Smooth muscle cell (in vitro differentiated cells): ENCODE results near the gene HTRA3. TPM values are rescaled to one million over a fixed set of nuclear protein-coding genes. Genes with fewer than 3 reads are reported as not detected.
A peak's percentile ranks its signal among the peaks of the same experiment; 100 is the strongest.

ENCODE experiments used
- DNase-seq: peaks from one replicate; lab custom pipeline; 2025; ENCODE audit not compliant: unreplicated experiment; lab: John Stamatoyannopoulos, UW
- H2AFZ ChIP-seq: fragments of 200-600 bp; sonication (generic); 2 replicates; pipeline ENCODE4 v1.6.0; 2016; ENCODE audit warnings: antibody characterized with exemption, low read depth, mild to moderate bottlenecking
- H3F3A ChIP-seq: fragments of 200-600 bp; sonication (generic); 2 replicates; pipeline ENCODE4 v1.6.0; 2017; ENCODE audit warnings: antibody characterized with exemption, low read depth
- H3K27ac ChIP-seq: fragments of 200-600 bp; sonication (generic); 2 replicates; pipeline ENCODE4 v1.5.1; 2016; ENCODE audit warnings: low read depth, mild to moderate bottlenecking
- H3K27me3 ChIP-seq: fragments of 200-600 bp; sonication (generic); 2 replicates; pipeline ENCODE4 v1.6.1; 2016; ENCODE audit warnings: low read depth, mild to moderate bottlenecking
- H3K36me3 ChIP-seq: fragments of 200-600 bp; sonication (generic); 2 replicates; pipeline ENCODE4 v1.5.1; 2016; ENCODE audit warnings: low read depth
- H3K4me1 ChIP-seq: fragments of 200-600 bp; sonication (generic); 2 replicates; pipeline ENCODE4 v1.5.1; 2016; ENCODE audit warnings: low read depth
- H3K4me2 ChIP-seq: fragments of 200-600 bp; sonication (generic); 2 replicates; pipeline ENCODE4 v1.6.0; 2016; ENCODE audit warnings: mild to moderate bottlenecking
- H3K4me3 ChIP-seq: fragments of 200-600 bp; sonication (generic); 2 replicates; pipeline ENCODE4 v1.5.1; 2016; ENCODE audit warnings: mild to moderate bottlenecking
- H3K79me2 ChIP-seq: fragments of 200-600 bp; sonication (generic); 2 replicates; pipeline ENCODE4 v1.6.0; 2016; ENCODE audit warnings: low read depth, mild to moderate bottlenecking
- H3K9ac ChIP-seq: fragments of 200-600 bp; sonication (generic); 2 replicates; pipeline ENCODE4 v1.6.0; 2016; ENCODE audit warnings: low read depth
- H3K9me3 ChIP-seq: fragments of 200-600 bp; sonication (generic); replicated peaks from 2 replicates; pipeline ENCODE4 v1.5.1; 2016; ENCODE audit warnings: low read depth
- H4K20me1 ChIP-seq: fragments of 200-600 bp; sonication (generic); 2 replicates; pipeline ENCODE4 v1.6.0; 2016; ENCODE audit warnings: low read depth
- WGBS: methylation state at CpG from one replicate; pipeline ENCODE4 v1.1.7; 2016; ENCODE audit warnings: low lambda C conversion rate; 5-methylcytosine and 5-hydroxymethylcytosine counted together
- polyA plus RNA-seq: library from polyadenylated mRNA; unstranded; fragments of >200 nt; fragmentation: Nextera tagmentation; extraction: Ambion mirVana; gene quantifications from 2 replicates; pipeline ENCODE4 v1.2.1, GENCODE V29; 2016
- total RNA-seq: library from RNA; depleted of rRNA; stranded (reverse); fragments of >200 nt; gene quantifications from 2 replicates; pipeline ENCODE4 v1.2.3, GENCODE V29; 2014
- TF ChIP-seq, protein P1 (sequence below): fragments of 200-600 bp; sonication (generic); IDR thresholded peaks from 2 replicates; pipeline ENCODE4 v1.5.1; 2017; ENCODE audit warnings: borderline replicate concordance, mild to moderate bottlenecking, antibody characterized with exemption; ENCODE audit not compliant: insufficient read depth, poor library complexity, severe bottlenecking

The HTRA3 gene
- total and polyA plus RNA-seq, 2 experiments from 2014 or later, result 77.7 to 227 TPM

DNA sequence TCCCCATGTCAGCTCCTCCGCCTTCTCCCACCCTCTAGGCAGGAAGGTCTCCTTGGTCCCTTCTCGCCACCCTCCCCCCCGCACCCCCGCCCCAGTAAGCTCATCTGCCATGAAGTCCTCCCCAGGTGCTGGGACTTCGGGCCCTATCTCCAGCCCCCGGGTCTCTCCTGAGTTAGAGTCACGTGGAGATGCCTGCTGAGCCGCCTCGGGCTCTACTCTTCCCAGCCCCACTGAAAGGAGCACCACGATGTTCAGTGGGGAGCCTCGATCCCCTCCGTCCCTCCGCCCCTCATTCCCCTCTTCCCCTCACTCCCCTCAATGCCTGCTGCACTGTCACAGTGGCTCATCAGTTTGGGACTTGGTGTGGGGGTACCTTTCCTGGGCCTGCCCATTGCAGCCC lies 3.9 kb downstream of the HTRA3 start:
- TF ChIP-seq, protein P1, sequence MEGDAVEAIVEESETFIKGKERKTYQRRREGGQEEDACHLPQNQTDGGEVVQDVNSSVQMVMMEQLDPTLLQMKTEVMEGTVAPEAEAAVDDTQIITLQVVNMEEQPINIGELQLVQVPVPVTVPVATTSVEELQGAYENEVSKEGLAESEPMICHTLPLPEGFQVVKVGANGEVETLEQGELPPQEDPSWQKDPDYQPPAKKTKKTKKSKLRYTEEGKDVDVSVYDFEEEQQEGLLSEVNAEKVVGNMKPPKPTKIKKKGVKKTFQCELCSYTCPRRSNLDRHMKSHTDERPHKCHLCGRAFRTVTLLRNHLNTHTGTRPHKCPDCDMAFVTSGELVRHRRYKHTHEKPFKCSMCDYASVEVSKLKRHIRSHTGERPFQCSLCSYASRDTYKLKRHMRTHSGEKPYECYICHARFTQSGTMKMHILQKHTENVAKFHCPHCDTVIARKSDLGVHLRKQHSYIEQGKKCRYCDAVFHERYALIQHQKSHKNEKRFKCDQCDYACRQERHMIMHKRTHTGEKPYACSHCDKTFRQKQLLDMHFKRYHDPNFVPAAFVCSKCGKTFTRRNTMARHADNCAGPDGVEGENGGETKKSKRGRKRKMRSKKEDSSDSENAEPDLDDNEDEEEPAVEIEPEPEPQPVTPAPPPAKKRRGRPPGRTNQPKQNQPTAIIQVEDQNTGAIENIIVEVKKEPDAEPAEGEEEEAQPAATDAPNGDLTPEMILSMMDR, result no peak
- DNase-seq, result no peak
- peaks cover 16% of the 10 kb centered on the region for H3F3A ChIP-seq
- no peaks in the 10 kb centered on the region for H3K9me3 ChIP-seq
- H4K20me1 ChIP-seq, result peaks cover 48% of the 10 kb centered on the region
- no peak overlapping the region for H3K27ac ChIP-seq
- 95% methylated on average over 8 of the region's 13 CpGs for WGBS
- H3K4me3 ChIP-seq, result no peak overlapping the region
- peaks cover 22% of the 10 kb centered on the region for H3K4me1 ChIP-seq
- H3K36me3 ChIP-seq, result no peaks in the 10 kb centered on the region
- H3K79me2 ChIP-seq, result peaks cover 35% of the 10 kb centered on the region
- H3K27me3 ChIP-seq, result no peaks in the 10 kb centered on the region
- no peak overlapping the region for H3K9ac ChIP-seq
- H3K4me2 ChIP-seq, result no peak overlapping the region
- H2AFZ ChIP-seq, result no peak overlapping the region

DNA sequence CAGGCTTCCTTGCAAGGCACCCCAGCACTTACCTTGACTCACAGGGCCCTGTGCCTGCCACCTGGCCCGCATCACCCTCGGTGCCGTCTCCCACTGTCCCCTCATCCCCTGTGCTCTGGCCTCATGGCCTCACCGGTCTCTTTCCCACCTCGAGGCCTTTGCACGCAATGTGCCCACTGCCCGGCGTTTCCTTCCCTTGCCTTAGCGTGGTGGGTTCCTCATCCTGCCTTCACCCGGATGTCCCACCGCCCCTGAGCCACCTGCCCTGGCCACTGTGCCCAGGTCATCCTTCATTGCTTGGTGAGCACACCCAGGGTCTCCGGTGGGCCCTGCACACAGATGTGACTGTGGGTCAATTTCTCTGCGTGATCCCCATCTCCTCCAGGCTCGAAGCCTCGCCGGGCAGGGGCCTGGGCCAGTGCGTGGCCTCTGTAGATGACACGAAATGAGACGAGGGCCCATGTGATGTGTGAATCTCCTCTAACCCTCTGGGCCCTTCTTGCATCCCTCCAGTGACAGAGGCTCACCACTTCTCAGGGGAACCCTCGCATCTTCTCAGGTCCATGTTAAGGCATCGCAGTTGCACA lies 4.6 kb downstream of the HTRA3 start:
- DNase-seq, result no peak
- no peaks in the 10 kb centered on the region for H3K9me3 ChIP-seq
- H3K4me1 ChIP-seq, result peaks cover 22% of the 10 kb centered on the region
- TF ChIP-seq, protein P1, result no peak
- H3K36me3 ChIP-seq, result no peaks in the 10 kb centered on the region
- 93% methylated on average over 21 of the region's 21 CpGs for WGBS
- H3K27me3 ChIP-seq, result no peaks in the 10 kb centered on the region
- H3F3A ChIP-seq, result peaks cover 16% of the 10 kb centered on the region
- H3K9ac ChIP-seq, result no peak overlapping the region
- peaks cover 48% of the 10 kb centered on the region for H4K20me1 ChIP-seq
- no peak overlapping the region for H3K4me3 ChIP-seq
- peaks cover 35% of the 10 kb centered on the region for H3K79me2 ChIP-seq
- H3K4me2 ChIP-seq, result peak overlapping the region; percentile 52
- H2AFZ ChIP-seq, result no peak overlapping the region
- peak overlapping the region; percentile 16 for H3K27ac ChIP-seq

DNA sequence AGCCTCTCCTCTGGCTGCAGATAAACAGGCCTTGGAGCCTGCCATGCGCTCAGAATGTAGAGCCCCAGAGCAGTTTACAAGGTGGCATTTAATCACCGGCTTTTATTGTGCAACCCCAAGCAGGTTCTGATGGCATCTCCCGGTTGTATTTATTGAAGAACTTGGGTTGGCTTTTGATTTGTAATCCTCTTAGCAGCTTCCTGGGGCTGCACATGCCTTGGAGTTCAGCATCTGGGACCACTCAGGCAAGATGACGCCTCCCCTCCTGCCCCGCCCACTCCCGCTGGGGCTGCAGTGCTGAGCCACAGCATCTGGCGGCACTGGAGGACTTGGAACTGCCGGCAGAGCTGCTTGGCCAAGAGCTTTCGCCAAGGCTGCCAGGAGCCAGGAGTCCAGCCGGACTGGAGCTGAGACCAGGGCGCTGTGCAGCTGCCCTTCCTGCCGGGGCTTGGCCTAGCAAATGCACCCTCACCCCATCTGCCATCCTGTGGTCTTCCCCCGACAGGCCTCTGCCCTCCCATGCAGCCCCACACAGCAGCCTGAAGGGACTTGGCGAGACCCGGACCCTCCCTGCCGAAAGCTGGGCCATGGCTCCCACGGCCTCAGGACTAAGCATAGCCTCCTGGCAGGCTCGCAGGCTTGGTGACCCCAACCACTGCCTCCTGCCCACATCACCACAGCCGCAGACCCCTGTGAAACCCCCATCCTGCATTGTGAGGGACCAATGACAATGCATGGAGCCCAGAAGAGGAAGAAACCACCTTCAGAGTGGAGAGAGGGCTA lies 5.4 kb downstream of the HTRA3 start:
- Histone ChIP-seq H3K4me2 (peak overlapping the region; percentile 52), H3K9ac (no peak overlapping the region), H2AFZ (no peak overlapping the region), H3K27ac (peak overlapping the region; percentile 16), H4K20me1 (peaks cover 48% of the 10 kb centered on the region), H3K36me3 (no peaks in the 10 kb centered on the region), H3F3A (peaks cover 16% of the 10 kb centered on the region), H3K9me3 (no peaks in the 10 kb centered on the region), H3K27me3 (no peaks in the 10 kb centered on the region), H3K4me1 (peaks cover 19% of the 10 kb centered on the region), H3K4me3 (no peak overlapping the region), H3K79me2 (peaks cover 35% of the 10 kb centered on the region)
- peak; percentile 71 for DNase-seq
- WGBS, result 51% methylated on average over 19 of the region's 19 CpGs
- TF ChIP-seq, protein P1, result peak; percentile 22

DNA sequence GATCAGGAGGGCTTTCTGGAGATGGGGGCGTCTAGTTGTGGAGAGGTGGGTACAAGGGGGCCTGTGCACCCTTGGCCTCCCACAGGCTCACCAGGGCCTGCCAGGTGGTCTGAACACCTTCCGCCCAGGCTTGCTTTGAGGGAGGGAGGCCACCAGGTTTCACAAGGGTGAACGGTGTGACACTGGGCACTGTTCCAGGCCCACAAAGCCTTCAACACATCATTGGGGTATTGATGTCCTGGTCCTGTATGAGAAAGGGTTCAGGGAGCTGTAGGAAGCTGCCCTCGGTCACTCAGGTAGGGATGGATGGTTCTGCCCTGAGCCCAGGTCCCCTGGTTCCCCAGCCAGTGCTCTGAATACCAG lies 6.0 kb downstream of the HTRA3 start:
- Histone ChIP-seq H3K4me3 (no peak overlapping the region), H2AFZ (no peak overlapping the region), H3K4me1 (peaks cover 13% of the 10 kb centered on the region)

More for the DNA sequence above, 6.0 kb downstream of the HTRA3 start:
- H3K4me2 ChIP-seq, result no peak overlapping the region
- peaks cover 44% of the 10 kb centered on the region for H4K20me1 ChIP-seq
- no peaks in the 10 kb centered on the region for H3K27me3 ChIP-seq
- no peak overlapping the region for H3K9ac ChIP-seq
- TF ChIP-seq, protein P1, result no peak
- no peak for DNase-seq
- H3K9me3 ChIP-seq, result no peaks in the 10 kb centered on the region
- peaks cover 29% of the 10 kb centered on the region for H3K79me2 ChIP-seq
- H3K27ac ChIP-seq, result no peak overlapping the region
- H3K36me3 ChIP-seq, result no peaks in the 10 kb centered on the region
- 95% methylated on average over 4 of the region's 4 CpGs for WGBS
- peaks cover 11% of the 10 kb centered on the region for H3F3A ChIP-seq
